Occipital lobe (tissue), 2 donors: ENCODE data around the gene AMZ1. TPM values are rescaled to one million over a fixed set of nuclear protein-coding genes. Genes with fewer than 3 reads are reported as not detected.
"Not testable (repeated sequence)": the region's sequence is repeated elsewhere in the genome, so short reads cannot be mapped to it uniquely, and the experiment has no call there.

Experiments used
- DNase-seq: peaks from one replicate; lab custom pipeline; 2025; lab: John Stamatoyannopoulos, UW
- total RNA-seq: library from RNA; depleted of rRNA; stranded (reverse); fragments of >200 nt; gene quantifications from one replicate; pipeline ENCODE4 v1.2.3, GENCODE V29; 2014

AMZ1 gene
- total RNA-seq, 1 donor from 2014 or later, result 2.2 TPM

DNA sequence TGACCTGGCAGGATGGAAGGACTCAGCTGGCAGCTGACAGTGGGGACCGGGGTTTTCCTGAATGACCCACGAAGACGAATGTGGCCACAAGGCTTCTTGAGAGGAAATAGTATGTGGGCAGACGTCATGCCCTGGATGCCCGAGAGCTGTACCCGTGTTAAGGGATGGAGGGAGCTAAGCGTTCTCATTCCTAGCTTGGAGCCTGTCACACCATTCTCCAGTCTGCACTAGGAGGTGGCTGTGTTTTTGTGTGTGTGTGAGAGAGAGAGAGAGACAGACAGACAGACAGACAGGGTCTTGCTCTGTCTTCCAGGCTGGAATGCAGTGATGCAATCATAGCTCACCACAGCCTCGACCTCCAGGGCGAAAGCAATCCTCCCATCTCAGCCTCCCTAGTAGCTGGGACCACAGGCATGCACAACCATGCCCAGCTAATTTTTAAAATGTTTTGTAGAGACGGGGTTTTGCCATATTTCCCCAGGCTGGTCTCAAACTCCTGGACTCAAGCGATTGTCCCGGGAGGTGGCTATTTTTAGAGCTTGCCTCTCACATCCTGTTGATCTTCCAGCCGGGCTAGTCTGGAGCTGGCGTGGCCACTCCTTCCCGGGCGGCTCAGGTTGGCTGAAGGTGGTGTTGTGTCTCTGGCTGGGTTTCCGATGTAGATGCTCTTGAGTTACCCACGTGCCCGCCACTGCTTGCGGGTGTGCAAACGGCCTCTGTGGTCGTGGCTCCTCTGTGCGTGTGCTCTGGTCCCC is 2.1 kb downstream of the AMZ1 start:
- no peak for DNase-seq

DNA sequence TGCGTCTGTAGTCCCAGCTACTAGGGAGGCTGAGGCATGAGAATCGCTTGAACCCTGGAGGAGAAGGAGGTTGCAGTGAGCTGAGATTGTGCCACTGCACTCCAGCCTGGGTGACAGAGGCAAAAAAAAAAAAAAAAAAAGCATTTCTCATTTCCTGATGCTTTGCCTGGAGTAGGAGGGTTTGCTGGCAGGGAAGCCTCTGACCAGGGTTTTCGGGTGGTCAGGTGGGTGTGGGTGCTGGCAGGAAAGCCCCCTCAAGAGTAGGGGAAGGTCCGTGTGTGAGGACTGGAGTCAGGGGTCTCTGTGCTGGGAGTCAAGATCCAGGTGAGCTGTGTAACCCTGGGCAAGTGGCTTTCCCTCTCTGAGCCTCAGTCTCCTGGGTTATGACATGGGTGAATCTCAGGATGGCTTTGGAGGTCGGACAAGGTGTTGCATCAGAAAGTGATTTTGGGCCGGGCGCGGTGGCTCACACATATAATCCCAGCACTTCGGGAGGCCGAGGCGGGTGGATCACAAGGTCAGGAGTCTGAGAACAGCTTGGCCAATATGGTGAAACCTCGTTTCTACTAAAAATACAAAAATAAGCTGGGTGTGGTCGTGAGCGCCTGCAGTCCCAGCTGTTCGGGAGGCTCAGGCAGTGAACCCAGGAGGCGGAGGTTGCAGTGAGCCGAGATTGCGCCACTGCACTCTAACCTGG is 3.2 kb downstream of the AMZ1 start:
- no peak for DNase-seq

DNA sequence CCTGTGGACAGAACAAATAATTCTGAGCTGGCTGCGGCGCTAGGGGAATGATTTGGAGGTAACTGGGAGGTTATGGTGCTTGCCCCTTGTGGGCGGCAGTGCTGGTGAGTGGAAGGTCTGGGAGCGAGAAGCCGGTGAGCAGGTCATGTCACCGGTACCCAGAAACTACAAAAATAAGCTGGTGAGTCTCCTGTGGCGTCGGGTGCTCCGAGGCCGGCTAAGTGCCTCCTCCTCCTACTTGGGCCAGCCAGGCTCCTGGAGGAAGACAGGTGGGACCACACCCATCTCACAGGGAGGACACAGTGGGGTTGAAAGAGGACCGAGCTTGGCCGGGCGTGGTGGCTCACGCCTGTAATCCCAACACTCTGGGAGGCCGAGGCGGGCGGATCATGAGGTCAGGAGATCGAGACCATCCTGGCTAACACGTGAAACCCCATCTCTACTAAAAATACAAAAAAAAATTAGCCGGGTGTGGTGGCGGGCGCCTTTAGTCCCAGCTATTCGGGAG is 4.0 kb downstream of the AMZ1 start:
- DNase-seq, result not testable (repeated sequence)

DNA sequence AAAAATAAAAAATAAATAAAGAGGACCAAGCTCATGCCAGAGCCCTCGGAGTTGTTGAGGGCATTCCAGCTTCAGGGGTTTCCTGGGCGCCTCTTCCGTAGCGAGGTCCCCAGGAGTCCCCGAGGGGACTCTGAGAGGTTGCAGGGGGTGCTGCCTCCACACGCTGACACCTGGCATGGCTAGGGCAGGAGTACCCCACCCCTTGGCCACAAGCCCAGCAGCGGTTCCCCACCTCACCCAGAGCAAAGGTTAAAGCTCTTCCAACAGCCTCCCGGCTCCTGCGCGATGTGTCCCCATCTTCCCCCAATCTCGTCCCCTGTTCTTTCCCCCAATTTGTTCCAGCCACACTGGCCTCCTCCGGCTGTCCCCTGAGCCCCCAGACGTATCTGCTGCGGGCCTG is 4.5 kb downstream of the AMZ1 start:
- DNase-seq, result no peak

- DNase-seq, result not testable (repeated sequence)
These were observed 5.6 kb downstream of the AMZ1 start for GRCh38 chr7:2693420-2694121.

- DNase-seq, result not testable (repeated sequence)
These were observed 6.1 kb downstream of the AMZ1 start for GRCh38 chr7:2694122-2694436.

- DNase-seq, result no peak
These were observed 10.7 kb downstream of the AMZ1 start for GRCh38 chr7:2698581-2699288.

GRCh38 chr7:2699289-2699620 is 11.3 kb downstream of the AMZ1 start:
- no peak for DNase-seq

GRCh38 chr7:2700141-2700850 is 12.3 kb downstream of the AMZ1 start:
- DNase-seq, result no peak

DNA sequence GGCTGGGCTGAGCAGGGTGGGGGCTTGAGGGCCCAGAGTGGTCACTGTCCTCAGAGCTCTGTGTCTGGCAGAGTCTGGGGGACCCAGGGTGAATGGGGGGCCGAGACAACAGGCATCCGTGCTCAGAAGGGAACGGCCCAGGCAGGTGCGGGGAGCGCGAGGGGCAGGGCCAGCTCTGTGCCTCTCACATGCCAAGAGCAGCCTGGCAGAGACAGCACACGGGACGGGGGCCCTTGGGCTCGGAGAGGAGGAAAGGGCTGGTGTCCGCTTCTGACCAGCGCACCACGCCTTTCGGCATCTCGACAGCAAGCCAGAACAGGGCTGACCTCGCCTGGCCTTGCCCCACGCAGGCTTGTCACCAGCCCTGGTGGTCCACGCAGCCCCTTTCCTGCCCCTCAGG is 13.4 kb downstream of the AMZ1 start:
- no peak for DNase-seq

DNA sequence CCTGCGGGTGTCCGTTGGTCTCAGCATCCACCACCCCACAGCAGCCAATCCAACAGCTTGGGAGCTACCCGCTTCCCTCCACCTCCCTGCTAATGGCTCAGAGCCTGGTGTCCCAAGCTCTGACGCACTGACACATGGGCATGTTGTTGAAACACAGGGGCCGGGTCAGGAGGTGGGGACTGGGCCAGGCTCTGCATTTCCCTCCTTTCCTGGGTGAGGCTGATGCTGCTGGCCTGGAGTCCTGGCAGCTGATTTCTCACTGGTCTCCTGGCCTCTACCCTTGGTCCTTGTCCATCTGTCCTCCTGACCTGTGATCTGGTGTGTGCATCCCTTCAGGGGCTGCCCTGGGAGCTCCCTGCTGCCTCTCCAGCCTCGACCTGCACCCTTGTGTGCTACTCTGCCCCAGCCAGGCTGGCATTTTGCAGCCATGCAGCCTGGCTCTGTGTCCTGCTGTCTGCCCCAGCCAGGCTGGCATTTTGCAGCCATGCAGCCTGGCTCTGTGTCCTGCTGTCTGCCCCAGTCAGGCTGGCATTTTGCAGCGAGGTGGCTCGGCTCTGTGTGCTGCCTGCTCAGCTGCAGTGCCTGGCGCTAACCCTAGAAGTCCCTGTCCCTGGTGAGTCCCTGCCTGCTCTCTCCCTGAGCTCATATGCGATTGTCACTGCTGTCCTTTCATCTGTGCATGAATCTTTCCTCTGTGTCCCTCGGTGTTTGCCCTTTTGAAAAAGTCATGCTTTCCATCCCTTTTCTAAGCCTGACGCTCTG is 14.0 kb downstream of the AMZ1 start:
- peak; percentile 75 for DNase-seq

GRCh38 chr7:2702594-2702957 is 14.6 kb downstream of the AMZ1 start:
- no peak for DNase-seq

- DNase-seq, result no peak
These were observed 17.5 kb downstream of the AMZ1 start for GRCh38 chr7:2705371-2706096.

GRCh38 chr7:2706685-2707126 is 18.7 kb downstream of the AMZ1 start:
- no peak for DNase-seq

- DNase-seq, result no peak
These were observed 19.5 kb downstream of the AMZ1 start for GRCh38 chr7:2707481-2707880.

DNA sequence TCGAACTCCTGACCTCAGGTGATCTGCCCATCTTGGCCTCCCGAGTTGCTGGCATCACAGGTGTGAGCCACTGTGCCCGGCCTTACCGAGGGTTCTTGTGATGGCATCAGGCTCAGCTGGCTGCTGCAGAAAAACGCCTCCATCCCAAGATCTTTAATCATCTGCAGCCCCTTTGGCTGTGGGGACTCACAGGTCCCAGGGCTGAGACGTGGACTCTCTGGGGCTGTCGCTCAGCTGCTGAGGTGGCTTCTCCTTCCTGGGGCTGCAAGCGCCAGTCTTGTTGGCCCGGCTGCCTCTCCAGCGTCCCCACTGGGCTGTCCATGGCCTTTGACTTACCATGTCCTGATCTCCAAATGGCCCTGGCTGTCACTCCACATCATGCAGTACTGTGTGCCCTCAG is 20.0 kb downstream of the AMZ1 start:
- DNase-seq, result no peak

GRCh38 chr7:2708547-2709310 is 20.7 kb downstream of the AMZ1 start:
- DNase-seq, result no peak

DNA sequence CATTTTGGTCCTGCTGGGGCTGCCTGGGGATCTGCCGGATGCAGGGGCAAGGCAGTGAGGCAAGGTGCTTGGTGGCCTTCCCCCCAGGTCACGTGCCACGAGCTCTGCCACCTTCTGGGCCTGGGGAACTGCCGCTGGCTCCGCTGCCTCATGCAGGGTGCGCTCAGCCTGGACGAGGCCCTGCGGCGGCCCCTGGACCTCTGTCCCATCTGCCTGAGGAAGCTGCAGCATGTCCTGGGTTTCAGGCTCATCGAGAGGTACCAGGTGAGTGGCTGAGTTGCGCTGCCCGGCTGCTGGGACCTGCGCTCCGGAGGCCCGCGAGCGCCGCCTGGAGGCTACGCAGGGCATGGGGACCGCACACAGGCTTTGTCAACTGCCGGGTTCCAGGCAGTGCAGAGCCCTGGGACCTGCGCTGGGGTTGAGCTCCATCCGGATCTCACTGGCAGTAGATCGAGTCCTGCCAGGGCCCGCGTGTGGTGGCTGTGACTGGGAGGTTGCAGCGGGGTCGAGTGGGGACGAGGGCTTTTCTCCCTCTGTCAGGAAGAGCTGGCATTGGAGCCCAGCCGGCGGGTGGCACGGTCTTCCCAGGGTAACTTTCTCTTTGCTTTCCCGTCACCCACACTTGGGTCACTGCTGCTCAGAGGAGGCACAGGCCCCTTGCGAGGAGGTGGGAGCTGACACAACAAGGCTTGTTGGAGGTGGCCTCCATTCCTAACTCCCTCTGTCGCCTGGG is 21.7 kb downstream of the AMZ1 start:
- DNase-seq, result peak; percentile 13
